Measurements from ENCODE around the gene SAMD4B.

SAMD4B gene

GRCh38 chr19:39385629-39386411 is 43.6 kb downstream of the SAMD4B start:
- no peak for TF ChIP-seq CTCF (conservative IDR thresholded peaks at IDR 0.05; ENCODE audit: low read depth, low read length)
- H3K4me3 ChIP-seq (ENCODE audit: low read length) = no peak overlapping the region

GRCh38 chr19:39386557-39386956 is 44.3 kb downstream of the SAMD4B start:
- no peak for DNase-seq (ENCODE audit: low read depth)
- no peak for TF ChIP-seq CTCF (conservative IDR thresholded peaks at IDR 0.05; ENCODE audit: low read depth, low read length)
- H3K4me3 ChIP-seq (ENCODE audit: low read length) = no peak overlapping the region

More at GRCh38 chr19:39385629-39386411, 43.6 kb downstream of the SAMD4B start:
- DNase-seq (ENCODE audit: low read depth) = no peak

GRCh38 chr19:39388657-39389056 is 46.4 kb downstream of the SAMD4B start:
- no peak overlapping the region for H3K4me3 ChIP-seq (ENCODE audit: low read length)
- TF ChIP-seq CTCF (conservative IDR thresholded peaks at IDR 0.05; ENCODE audit: low read depth, low read length) = no peak
- DNase-seq (ENCODE audit: low read depth) = no peak

- TF ChIP-seq CTCF (conservative IDR thresholded peaks at IDR 0.05; ENCODE audit: low read depth, low read length) = no peak
- no peak for DNase-seq (ENCODE audit: low read depth)
- H3K4me3 ChIP-seq (ENCODE audit: low read length) = peak overlapping the region; percentile 97
Observed at GRCh38 chr19:39389631-39390414, 47.6 kb downstream of the SAMD4B start.

GRCh38 chr19:39390451-39390750 is 48.2 kb downstream of the SAMD4B start:
- no peak for DNase-seq (ENCODE audit: low read depth)
- H3K4me3 ChIP-seq (ENCODE audit: low read length) = peak overlapping the region; percentile 97
- TF ChIP-seq CTCF (conservative IDR thresholded peaks at IDR 0.05; ENCODE audit: low read depth, low read length) = no peak

GRCh38 chr19:39390751-39391437 is 48.7 kb downstream of the SAMD4B start, which contains the start of the genes MED29 and PAF1:
MED29 (plus strand) TSS chr19:39391378; CDS start chr19:39391423, 45 bp downstream.
PAF1 (minus strand) TSS chr19:39391106; CDS start chr19:39390864, 242 bp downstream.
- TF ChIP-seq CTCF (conservative IDR thresholded peaks at IDR 0.05; ENCODE audit: low read depth, low read length) = peak; percentile 17
- H3K4me3 ChIP-seq (ENCODE audit: low read length) = peak within 1 kb of the TSS; percentile 97
- peak; percentile 98 for DNase-seq (ENCODE audit: low read depth)

Measured in retinal pigment epithelial cell (primary cell).